Fibroblast of peridontal ligament (primary cell): ENCODE measurements around the gene ANKRD60.

Experiments
- DNase-seq: peaks from one replicate; pipeline ENCODE4 v3.0.0-alpha.2; 2010; ENCODE audit errors: extremely low read depth

The ANKRD60 gene

GRCh38 chr20:58223358-58223941, 5.0 kb downstream of the ANKRD60 start:
- DNase-seq, result no peak

GRCh38 chr20:58222446-58222845, 6.0 kb downstream of the ANKRD60 start:
- no peak for DNase-seq

GRCh38 chr20:58219342-58219700, 9.1 kb downstream of the ANKRD60 start:
- DNase-seq, result no peak

GRCh38 chr20:58218665-58219341, 9.7 kb downstream of the ANKRD60 start:
- DNase-seq, result no peak

- DNase-seq, result no peak
Measured at GRCh38 chr20:58216334-58216733, 12.1 kb downstream of the ANKRD60 start.

GRCh38 chr20:58215116-58215515, 13.3 kb downstream of the ANKRD60 start:
- no peak for DNase-seq

- DNase-seq, result no peak
Measured at GRCh38 chr20:58214310-58214709, 14.1 kb downstream of the ANKRD60 start.

- no peak for DNase-seq
Measured at GRCh38 chr20:58213716-58214115, 14.7 kb downstream of the ANKRD60 start.

GRCh38 chr20:58213121-58213520, 15.3 kb downstream of the ANKRD60 start:
- DNase-seq, result peak; percentile 18

GRCh38 chr20:58212636-58213035, 15.8 kb downstream of the ANKRD60 start:
- no peak for DNase-seq

- DNase-seq, result no peak
Measured at GRCh38 chr20:58210398-58210747, 18.1 kb downstream of the ANKRD60 start.

GRCh38 chr20:58209652-58210397, 18.6 kb downstream of the ANKRD60 start:
- DNase-seq, result peak; percentile 64

GRCh38 chr20:58208944-58209343, 19.5 kb downstream of the ANKRD60 start:
- no peak for DNase-seq

GRCh38 chr20:58205850-58206249, 22.6 kb downstream of the ANKRD60 start:
- no peak for DNase-seq

GRCh38 chr20:58202044-58202443, 26.4 kb downstream of the ANKRD60 start:
- no peak for DNase-seq

- no peak for DNase-seq
Measured at GRCh38 chr20:58201616-58202015, 26.8 kb downstream of the ANKRD60 start.

- DNase-seq, result no peak
Measured at GRCh38 chr20:58199469-58199868, 29.0 kb downstream of the ANKRD60 start.

- no peak for DNase-seq
Measured at GRCh38 chr20:58198901-58199355, 29.5 kb downstream of the ANKRD60 start.

- DNase-seq, result no peak
Measured at GRCh38 chr20:58198384-58198783, 30.1 kb downstream of the ANKRD60 start.

GRCh38 chr20:58197185-58197469, 31.3 kb downstream of the ANKRD60 start:
- DNase-seq, result no peak

GRCh38 chr20:58196402-58197184, 31.9 kb downstream of the ANKRD60 start:
- no peak for DNase-seq

- DNase-seq, result no peak
Measured at GRCh38 chr20:58195047-58195446, 33.4 kb downstream of the ANKRD60 start.
